HepG2 (cell line): ENCODE data around the gene FXYD5. TPM values are rescaled to one million over a fixed set of nuclear protein-coding genes. Genes with fewer than 3 reads are reported as not detected.
"Not testable (repeated sequence)": the region's sequence is repeated elsewhere in the genome, so short reads cannot be mapped to it uniquely, and the experiment has no call there.

ENCODE experiments used
- HMGXB4 ChIP-seq, 2 experiments: sonication (generic) in 1 of 2; formaldehyde crosslinking in 1 of 2; IDR thresholded peaks; 2 replicates each; pipeline versions ENCODE4 v1.4.0 to v1.6.1; 2018 to 2020; ENCODE audit warnings: missing genetic modification reagents in 2 of 2, borderline replicate concordance in 1 of 2, low read depth in 1 of 2, mild to moderate bottlenecking in 1 of 2, missing biosample characterization in 1 of 2
- HOMEZ ChIP-seq: IDR thresholded peaks from 2 replicates; pipeline ENCODE4 v1.6.1; 2016; ENCODE audit warnings: low read depth
- POLR2AphosphoS5 ChIP-seq: IDR thresholded peaks from 2 replicates; pipeline ENCODE4 v1.6.1; 2012; ENCODE audit warnings: low read depth, low read length
- RCOR2 ChIP-seq: IDR thresholded peaks from 2 replicates; pipeline ENCODE4 v1.6.1; 2016; ENCODE audit warnings: missing biosample characterization, missing genetic modification reagents
- ZBTB39 ChIP-seq: sonication (generic); formaldehyde crosslinking; IDR thresholded peaks from 2 replicates; pipeline ENCODE4 v1.5.0; 2020; ENCODE audit warnings: missing genetic modification reagents
- ZMYM4 ChIP-seq: sonication (generic); formaldehyde crosslinking; IDR thresholded peaks from 2 replicates; pipeline ENCODE4 v1.8.1; 2023; ENCODE audit warnings: mild to moderate bottlenecking, missing genetic modification reagents
- polyA plus RNA-seq, 8 experiments: library from polyadenylated mRNA; depleted of rRNA in 3 of 8; stranded (reverse) in 7 of 8; unstranded in 1 of 8; fragments of >200 nt; fragmentation: Illumina TruSeq in 4 of 8; extraction: Trizol in 4 of 8; gene quantifications; 2 replicates each; pipeline versions ENCODE4 v1.2.1 to v1.2.3, GENCODE V29; 2011 to 2016; ENCODE audit warnings: low read depth in 4 of 8, missing spikeins in 1 of 8, mixed read lengths in 1 of 8; ENCODE audit not compliant: insufficient read depth in 1 of 8
- total RNA-seq, 5 experiments: library from RNA; depleted of rRNA; stranded (reverse); fragments of >200 nt; fragmentation: Illumina TruSeq; extraction: Trizol; gene quantifications; 2 replicates each; pipeline ENCODE4 v1.2.3, GENCODE V29; 2016; ENCODE audit warnings: low read depth in 1 of 5
- TF ChIP-seq, protein P1 (sequence below), 2 experiments: fragments of 450-650 bp in 1 of 2; sonication (generic) in 1 of 2; formaldehyde crosslinking in 1 of 2; IDR thresholded peaks; 2 replicates each; pipeline versions ENCODE4 v1.6.1 to v1.8.0; 2016 to 2022; ENCODE audit warnings: antibody characterized with exemption in 1 of 2, mild to moderate bottlenecking in 1 of 2, missing genetic modification reagents in 1 of 2
- TF ChIP-seq, protein P2 (sequence below): sonication (generic); formaldehyde crosslinking; IDR thresholded peaks from 2 replicates; pipeline ENCODE4 v1.4.0; 2020; ENCODE audit warnings: missing genetic modification reagents

The FXYD5 gene
- total and polyA plus RNA-seq, 2 of the 13 experiments (the other 11 are each of a cell fraction or from before 2014, with no cell fraction given) = 0.65 TPM; not detected in 1

DNA sequence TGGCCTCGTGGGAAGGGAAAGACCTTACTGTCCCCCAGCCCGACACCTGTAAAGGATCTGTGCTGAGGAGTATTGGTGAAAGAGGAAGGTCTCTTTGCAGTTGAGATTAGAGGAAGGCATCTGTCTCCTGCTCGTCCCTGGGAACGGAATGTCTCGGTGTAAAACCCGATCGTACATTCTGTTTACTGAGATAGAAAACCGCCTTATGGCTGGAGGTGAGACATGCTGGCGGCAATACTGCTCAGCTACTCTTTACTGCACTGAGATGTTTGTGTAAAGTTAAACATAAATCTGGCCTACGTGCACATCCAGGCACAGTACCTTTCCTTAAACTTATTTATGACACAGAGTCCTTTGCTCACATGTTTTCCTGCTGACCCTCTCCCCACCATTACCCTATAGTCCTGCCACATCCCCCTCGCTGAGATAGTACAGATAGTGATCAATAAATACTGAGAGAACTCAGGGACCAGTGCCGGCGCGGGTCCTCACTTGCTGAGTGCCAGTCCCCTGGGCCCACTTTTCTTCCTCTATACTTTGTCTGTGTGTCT lies 24.7 kb upstream of the FXYD5 start (continued):
- TF ChIP-seq, protein P1, sequence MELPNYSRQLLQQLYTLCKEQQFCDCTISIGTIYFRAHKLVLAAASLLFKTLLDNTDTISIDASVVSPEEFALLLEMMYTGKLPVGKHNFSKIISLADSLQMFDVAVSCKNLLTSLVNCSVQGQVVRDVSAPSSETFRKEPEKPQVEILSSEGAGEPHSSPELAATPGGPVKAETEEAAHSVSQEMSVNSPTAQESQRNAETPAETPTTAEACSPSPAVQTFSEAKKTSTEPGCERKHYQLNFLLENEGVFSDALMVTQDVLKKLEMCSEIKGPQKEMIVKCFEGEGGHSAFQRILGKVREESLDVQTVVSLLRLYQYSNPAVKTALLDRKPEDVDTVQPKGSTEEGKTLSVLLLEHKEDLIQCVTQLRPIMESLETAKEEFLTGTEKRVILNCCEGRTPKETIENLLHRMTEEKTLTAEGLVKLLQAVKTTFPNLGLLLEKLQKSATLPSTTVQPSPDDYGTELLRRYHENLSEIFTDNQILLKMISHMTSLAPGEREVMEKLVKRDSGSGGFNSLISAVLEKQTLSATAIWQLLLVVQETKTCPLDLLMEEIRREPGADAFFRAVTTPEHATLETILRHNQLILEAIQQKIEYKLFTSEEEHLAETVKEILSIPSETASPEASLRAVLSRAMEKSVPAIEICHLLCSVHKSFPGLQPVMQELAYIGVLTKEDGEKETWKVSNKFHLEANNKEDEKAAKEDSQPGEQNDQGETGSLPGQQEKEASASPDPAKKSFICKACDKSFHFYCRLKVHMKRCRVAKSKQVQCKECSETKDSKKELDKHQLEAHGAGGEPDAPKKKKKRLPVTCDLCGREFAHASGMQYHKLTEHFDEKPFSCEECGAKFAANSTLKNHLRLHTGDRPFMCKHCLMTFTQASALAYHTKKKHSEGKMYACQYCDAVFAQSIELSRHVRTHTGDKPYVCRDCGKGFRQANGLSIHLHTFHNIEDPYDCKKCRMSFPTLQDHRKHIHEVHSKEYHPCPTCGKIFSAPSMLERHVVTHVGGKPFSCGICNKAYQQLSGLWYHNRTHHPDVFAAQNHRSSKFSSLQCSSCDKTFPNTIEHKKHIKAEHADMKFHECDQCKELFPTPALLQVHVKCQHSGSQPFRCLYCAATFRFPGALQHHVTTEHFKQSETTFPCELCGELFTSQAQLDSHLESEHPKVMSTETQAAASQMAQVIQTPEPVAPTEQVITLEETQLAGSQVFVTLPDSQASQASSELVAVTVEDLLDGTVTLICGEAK (IDR thresholded peaks at IDR 0.05) = not testable (repeated sequence)
- TF ChIP-seq, protein P1 (CRISPR knock-in tag; IDR thresholded peaks at IDR 0.05) = peak; percentile 47; the same call in 1 of the 2 replicates
- TF ChIP-seq ZBTB39 (CRISPR knock-in tag) = peak; percentile 87; the same call in 1 of the 2 replicates
- peak; percentile 31; the same call in 1 of the 2 replicates for TF ChIP-seq RCOR2 (CRISPR knock-in tag)
- TF ChIP-seq ZMYM4 (CRISPR knock-in tag) = peak; percentile 46; the same call in 1 of the 2 replicates
- TF ChIP-seq POLR2AphosphoS5 = peak; percentile 46
- peak; percentile 44 for TF ChIP-seq HOMEZ (CRISPR knock-in tag)
- TF ChIP-seq, protein P2, sequence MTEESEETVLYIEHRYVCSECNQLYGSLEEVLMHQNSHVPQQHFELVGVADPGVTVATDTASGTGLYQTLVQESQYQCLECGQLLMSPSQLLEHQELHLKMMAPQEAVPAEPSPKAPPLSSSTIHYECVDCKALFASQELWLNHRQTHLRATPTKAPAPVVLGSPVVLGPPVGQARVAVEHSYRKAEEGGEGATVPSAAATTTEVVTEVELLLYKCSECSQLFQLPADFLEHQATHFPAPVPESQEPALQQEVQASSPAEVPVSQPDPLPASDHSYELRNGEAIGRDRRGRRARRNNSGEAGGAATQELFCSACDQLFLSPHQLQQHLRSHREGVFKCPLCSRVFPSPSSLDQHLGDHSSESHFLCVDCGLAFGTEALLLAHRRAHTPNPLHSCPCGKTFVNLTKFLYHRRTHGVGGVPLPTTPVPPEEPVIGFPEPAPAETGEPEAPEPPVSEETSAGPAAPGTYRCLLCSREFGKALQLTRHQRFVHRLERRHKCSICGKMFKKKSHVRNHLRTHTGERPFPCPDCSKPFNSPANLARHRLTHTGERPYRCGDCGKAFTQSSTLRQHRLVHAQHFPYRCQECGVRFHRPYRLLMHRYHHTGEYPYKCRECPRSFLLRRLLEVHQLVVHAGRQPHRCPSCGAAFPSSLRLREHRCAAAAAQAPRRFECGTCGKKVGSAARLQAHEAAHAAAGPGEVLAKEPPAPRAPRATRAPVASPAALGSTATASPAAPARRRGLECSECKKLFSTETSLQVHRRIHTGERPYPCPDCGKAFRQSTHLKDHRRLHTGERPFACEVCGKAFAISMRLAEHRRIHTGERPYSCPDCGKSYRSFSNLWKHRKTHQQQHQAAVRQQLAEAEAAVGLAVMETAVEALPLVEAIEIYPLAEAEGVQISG (CRISPR knock-in tag) = peak; percentile 63; the same call in 1 of the 2 replicates
- TF ChIP-seq HMGXB4 (CRISPR knock-in tag; IDR thresholded peaks at IDR 0.05; ENCODE audit: borderline replicate concordance in 1 of 2, low read depth in 1 of 2) = peak in 1 of 2 experiments; percentile 36; a peak in 2 of 4 replicates
